NK-92 (cell line): ENCODE measurements around the gene PACS1.
A peak's percentile ranks its signal among the peaks of the same experiment; 100 is the strongest.
"Not testable (repeated sequence)": the region's sequence is repeated elsewhere in the genome, so short reads cannot be mapped to it uniquely, and the experiment has no call there.

Experiments used
- DNase-seq: peaks from one replicate; lab custom pipeline; 2025; ENCODE audit not compliant: unreplicated experiment; lab: John Stamatoyannopoulos, UW

PACS1 gene

DNA sequence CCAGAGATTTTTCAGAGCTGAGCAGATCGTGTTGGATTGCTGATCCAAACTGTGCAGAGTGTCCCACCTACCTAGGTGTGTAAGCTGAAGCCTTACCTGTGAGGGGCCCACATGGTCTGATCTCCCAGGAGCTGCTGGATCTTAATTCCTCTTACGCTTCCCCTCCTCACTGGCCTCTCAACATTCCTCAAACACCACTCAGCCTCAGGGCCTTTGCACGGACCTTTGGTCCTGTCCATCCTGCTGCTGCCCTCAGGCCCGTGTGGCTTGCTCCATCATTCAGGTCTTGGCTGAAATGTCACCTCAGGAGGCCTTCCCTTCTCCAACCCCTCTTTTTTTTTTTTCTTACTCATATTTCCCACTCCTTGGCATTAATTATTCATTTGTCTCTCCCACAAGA, 177.2 kb downstream of the PACS1 start:
- no peak for DNase-seq

DNA sequence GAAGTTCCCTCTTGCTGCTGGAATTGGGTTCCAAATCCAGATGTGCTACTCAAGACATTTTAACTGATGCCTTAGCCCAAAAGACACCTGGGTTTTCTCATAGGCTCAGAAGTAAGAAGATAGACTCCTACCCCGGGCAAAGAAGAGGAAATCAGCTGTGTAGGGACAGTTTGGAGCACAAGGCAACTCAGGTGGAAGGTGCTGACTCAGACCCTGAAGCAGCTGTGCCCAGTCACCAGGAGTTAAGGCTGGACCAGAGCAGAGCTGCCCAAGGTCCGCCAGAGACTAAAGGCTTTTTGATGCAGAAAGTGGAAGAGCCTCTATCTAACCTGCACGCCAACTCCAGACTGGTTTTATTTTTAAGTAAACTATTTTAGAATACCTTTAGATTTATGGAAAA, 177.7 kb downstream of the PACS1 start:
- DNase-seq, result no peak

DNA sequence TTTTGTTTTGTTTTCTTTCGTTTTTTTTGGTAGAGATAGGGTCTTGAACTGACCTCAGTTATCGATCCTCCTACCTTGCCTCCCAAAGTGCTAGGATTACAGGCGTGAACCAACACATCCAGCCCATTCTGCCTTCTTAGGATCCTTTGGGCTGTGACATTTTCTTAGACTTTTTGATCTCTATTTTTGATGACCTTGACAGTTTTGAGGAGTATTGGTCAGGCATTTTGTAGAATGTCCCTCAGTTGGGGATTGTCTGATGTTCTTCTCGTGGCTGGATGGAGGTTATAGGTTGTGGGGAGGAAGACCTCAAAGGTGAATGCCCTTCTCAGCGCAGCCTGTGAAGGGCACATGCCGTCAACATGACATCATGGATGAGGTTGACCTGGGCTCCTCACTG, 178.8 kb downstream of the PACS1 start:
- no peak for DNase-seq

DNA sequence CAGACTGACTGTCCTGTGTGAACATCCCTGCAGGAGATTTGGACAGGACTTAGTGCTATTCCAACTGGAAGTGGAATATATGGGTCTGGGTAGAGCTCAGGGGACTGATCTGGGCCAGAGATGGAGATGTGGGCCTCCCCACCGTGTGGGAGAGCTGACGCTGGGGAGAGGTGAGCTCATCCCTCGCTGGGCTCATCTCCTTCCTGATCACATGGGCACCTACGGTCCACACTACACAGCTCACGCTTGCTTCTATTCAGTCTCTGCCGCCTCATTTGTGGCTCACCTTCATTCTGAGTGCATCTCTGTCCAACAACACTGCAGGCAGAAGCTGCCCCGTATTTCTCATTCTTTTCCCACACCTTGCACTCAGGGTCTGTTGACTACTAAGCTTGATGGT, 181.7 kb downstream of the PACS1 start:
- no peak for DNase-seq

DNA sequence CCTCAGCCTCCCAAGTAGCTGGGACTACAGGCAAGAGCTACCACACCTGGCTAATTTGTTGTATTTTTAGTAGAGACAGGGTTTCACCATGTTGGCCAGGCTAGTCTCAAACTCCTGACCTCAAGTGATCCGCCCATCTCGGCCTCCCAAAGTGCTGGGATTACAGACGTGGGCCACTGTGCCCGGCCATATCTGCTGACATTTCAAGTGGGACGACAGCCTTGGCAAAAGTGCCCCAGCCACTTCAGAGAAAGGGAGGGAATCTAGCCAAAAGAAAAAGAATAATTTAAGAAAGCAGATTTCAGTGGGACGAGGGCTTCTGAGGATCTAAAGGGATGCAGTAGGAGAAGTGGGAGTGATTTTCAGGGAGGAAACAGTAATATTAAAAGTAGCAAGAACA, 183.0 kb downstream of the PACS1 start:
- not testable (repeated sequence) for DNase-seq

DNA sequence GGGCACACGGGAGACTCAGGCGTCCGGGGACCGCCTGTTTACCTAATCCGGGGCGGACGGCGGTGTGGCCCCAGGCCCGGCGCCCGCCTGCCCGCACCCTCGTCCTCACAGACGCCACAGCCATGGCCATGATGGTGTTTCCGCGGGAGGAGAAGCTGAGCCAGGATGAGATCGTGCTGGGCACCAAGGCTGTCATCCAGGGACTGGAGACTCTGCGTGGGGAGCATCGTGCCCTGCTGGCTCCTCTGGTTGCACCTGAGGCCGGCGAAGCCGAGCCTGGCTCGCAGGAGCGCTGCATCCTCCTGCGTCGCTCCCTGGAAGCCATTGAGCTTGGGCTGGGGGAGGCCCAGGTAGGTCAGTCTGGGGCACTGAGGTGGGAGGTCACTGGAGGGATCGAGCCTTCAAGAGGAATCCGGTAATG, 188.4 kb downstream of the PACS1 start:
- DNase-seq, result no peak

DNA sequence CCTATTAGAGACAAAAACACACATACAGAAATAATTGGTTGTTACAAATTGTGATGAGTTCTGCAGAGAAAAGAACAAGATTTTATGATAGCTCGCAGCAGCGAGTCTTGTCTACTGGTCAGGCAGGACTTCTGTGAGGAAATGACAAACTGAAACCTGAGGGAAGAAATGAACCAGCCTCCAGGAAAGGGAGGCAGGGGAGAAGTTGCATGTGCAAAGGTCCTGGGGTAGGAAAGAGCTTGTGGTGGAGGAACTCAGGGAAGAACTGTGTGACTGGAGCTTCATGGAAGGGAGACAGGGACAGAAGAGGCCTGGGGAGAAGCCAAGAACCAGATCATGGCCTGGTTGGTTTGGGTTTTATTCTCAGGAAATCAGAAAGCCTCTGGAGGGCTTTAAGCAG, 189.2 kb downstream of the PACS1 start:
- DNase-seq, result no peak

DNA sequence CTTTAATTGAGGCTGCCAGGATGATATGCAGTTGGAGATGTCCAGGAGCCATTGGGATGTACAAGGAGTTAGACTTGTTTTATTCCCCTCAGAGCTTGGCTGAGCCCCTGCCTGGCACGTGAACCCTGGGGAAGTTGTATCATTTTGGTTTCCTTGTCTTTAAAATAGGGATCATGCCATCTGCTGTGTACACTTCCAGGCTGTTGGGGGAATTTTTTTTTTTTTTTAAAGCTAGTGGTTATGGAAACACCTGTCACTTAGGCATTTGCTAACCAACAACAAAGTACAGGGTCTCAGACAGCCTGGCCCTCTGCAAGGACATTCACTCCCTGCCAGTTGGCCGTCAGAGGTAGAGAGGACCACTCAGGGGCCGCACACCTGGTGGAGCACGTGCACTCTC, 189.9 kb downstream of the PACS1 start:
- DNase-seq, result no peak

DNA sequence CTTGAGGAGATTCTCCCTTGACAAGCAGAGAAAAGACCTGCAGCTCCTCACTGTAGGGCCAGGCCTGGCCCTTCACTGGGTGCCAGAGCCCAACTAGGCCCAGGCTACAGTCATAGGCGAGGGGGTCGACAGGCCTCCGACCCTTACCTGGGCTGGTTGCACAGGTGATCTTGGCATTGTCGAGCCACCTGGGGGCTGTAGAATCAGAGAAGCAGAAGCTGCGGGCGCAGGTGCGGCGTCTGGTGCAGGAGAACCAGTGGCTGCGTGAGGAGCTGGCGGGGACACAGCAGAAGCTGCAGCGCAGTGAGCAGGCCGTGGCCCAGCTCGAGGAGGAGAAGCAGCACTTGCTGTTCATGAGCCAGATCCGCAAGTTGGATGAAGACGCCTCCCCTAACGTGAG, 191.5 kb downstream of the PACS1 start:
- DNase-seq, result no peak

DNA sequence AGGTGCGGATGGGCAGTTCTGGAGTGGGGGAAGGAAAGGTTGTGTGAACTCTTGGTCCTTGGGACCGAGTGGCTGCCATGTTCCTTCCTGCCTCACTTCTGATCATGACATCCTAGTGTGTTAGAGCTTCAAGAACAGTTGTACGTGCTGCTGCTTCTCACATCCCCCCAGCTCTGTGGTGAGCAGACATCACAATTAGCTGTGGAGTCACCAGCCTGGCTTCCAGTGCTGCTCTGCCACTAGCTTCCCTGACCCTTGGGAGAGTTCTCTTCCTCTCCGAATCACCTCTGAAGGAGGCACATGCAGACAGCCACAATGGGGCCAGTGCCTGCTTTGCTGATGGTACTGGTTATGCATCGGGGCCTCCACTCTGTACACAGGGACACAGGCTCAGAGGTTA, 192.1 kb downstream of the PACS1 start:
- no peak for DNase-seq

DNA sequence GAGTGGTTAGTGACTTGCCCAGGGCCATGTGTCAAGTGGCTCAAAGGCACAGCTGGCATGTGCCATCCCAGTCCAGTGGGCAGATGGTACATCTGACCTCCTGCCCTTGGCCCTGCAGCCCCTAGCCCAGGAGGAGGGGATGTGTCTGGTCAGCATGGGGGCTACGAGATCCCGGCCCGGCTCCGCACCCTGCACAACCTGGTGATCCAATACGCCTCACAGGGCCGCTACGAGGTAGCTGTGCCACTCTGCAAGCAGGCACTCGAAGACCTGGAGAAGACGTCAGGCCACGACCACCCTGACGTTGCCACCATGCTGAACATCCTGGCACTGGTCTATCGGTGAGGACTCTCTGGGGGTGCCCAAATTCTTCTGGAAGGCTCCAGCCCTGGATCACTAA, 192.6 kb downstream of the PACS1 start:
- DNase-seq, result no peak

DNA sequence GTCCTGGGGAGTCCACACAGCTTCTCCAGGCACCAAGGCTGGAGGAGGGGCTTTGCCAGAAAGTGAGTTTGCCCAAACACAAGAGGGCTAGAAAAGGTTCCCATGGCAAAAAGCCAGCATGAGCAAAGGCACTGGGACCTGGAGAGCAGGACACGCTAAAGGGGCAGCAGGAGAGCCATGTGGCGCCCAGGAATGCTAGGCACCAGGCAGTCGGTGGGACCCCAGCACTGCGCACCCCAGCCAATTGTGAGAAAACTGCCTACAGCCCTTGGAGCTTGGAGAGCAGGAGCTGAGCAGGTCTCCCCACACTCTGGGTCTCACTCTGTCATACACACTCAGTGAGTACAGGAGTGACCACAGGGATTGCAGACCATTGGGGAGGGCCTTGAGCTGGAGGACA, 193.2 kb downstream of the PACS1 start:
- no peak for DNase-seq

DNA sequence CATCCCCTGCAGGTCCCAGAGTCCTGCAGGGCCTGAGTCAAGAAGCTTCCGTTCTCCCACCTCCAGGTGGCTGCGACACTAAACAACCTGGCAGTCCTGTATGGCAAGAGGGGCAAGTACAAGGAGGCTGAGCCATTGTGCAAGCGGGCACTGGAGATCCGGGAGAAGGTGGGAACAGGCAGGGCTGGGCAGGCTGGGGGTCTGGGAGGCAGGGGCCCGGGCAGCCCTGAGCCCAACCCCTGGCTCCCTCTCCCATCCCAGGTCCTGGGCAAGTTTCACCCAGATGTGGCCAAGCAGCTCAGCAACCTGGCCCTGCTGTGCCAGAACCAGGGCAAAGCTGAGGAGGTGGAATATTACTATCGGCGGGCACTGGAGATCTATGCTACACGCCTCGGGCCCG, 193.7 kb downstream of the PACS1 start:
- no peak for DNase-seq

DNA sequence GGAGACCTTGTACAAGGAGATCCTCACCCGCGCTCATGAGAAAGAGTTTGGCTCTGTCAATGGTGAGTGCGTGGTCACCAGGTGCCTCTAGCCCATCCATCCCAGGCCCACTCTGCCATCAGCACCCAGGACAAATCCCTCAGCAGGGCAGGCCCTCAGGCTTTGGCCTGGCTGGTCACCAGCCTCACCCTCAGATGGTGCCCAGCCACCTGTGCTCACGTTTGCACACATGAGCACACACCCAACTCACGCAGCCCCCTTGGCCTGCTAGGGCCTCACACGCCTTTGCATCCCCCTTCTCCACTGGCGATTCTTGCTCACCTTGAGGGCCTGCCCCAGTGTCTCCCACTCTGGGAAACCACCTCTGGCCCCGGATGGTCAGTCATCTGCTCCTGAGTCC, 194.3 kb downstream of the PACS1 start:
- DNase-seq, result no peak

DNA sequence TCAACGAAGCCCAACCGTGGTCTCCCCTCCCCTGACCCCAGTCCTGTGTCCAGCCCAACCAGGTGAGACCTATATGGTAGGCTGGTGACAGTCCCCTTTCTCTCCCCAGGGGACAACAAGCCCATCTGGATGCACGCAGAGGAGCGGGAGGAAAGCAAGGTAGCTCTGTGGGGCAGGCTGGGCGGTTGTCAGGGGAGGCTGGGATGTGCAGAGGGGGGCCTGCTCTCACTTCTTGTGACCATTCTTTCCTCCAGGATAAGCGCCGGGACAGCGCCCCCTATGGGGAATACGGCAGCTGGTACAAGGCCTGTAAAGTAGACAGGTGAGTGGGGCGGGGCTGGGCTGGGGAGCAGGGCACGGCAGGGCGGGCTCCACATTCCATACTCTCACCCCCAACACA, 194.8 kb downstream of the PACS1 start:
- no peak for DNase-seq

DNA sequence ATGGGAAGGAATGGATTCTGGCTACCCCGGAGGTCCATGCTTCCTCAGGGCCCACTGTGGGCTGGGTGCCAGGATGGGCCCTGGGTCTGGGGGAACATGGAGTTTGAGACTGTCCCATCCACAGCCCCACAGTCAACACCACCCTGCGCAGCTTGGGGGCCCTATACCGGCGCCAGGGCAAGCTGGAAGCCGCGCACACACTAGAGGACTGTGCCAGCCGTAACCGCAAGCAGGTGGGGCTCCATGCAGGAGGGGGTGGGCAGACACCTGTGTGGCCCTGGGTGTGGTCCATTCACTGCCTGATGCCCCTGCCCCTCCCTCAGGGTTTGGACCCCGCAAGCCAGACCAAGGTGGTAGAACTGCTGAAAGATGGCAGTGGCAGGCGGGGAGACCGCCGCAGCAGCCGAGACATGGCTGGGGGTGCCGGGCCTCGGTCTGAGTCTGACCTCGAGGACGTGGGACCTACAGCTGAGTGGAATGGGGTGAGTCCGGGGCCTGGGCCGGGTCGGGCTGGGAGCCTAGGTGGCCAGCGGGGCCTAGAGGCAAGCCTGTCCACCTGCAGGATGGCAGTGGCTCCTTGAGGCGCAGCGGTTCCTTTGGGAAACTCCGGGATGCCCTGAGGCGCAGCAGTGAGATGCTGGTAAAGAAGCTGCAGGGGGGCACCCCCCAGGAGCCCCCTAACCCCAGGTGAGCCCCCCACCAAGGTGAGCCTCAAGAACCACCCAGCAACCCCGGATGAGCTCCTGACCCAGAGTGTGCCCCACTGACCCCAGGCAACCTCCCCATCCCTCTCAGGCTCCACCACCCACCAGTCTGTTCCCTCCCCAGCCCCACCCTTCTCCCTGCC, 195.7 kb downstream of the PACS1 start:
- no peak for DNase-seq

DNA sequence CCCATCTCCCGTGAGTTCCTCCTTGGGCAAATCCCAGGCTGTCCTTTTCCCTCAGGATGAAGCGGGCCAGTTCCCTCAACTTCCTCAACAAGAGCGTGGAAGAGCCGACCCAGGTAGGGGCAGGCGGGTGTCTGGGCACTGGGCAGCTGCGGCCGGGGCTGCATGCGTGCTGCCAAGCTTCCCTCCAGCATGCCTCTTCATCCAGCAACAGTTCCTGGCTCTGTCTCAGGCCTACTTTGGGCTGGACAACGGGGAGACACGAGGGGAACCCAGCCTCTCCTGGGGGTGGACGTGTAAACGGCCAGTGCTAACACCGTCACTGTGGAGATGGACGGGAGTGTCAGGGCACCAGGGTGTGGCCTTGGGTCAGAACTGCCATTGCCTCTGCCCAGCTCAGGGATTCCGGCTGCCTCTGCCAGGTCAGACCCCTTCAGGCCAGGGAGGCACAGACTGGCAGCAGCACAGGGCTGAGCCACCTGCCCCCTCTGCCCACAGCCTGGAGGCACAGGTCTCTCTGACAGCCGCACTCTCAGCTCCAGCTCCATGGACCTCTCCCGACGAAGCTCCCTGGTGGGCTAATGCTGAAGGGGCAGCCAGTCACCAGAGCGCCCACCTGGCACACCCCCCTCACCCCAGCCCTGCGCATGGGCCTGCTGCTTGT, 196.4 kb downstream of the PACS1 start:
- no peak for DNase-seq

DNA sequence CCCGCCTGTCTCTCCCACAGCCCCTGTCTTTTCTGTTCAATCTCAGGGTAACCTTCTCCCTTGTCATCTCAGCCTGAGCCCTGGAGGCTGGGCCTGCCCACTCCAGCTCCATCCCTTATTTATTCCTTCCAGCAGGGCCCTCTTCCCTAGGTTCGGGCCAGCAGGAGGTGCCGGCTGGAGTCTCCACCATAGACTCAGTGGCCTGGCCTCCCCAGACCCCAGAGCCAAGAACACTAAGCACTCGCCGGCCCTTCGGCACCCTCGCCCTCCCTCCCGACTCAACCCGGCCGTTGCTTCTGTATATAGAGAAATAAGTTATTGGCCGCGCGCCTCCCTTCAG, 196.9 kb downstream of the PACS1 start:
- DNase-seq, result no peak

DNA sequence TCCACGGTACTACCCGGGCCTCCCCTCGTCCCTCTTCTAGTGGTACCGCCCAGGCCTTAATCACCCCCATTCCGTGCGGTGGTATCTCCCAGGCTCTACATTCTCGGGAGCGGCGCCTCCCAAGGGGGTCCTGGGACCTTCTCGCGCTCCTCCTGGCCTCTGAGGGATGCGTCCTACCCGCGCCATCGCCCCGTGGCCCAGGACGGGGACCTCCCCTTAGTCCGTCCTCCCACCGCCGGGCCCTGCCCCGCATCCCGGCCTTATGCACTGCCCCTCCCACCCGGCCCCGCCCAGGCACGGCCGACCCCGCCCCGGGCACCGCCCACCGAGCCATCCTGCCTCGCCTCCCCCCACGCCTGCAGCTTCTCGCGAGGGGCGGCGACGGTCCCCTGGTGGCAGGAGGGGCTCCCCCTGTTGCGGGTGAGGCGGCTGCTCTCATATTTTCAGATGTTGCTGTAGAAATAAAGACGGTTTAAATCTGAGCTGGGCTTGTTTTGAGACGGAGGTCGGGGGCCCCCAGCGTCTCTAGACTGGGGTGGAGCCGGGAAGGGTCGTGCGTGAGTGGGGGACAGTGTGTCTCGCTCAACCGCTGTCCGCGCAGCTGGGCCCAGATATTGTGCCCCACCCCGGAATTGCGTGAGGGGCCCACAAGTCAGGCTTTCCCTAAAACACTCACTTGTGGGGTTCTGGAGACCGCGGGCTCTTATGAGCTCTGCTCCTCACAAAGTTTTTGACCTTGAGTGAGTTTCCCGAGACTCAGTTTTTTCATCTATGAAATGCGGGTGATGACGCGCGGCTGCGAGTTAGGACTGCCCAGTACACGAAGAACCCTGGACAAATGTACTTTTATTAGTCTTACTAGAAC, 197.5 kb downstream of the PACS1 start:
- peak; percentile 54 for DNase-seq

DNA sequence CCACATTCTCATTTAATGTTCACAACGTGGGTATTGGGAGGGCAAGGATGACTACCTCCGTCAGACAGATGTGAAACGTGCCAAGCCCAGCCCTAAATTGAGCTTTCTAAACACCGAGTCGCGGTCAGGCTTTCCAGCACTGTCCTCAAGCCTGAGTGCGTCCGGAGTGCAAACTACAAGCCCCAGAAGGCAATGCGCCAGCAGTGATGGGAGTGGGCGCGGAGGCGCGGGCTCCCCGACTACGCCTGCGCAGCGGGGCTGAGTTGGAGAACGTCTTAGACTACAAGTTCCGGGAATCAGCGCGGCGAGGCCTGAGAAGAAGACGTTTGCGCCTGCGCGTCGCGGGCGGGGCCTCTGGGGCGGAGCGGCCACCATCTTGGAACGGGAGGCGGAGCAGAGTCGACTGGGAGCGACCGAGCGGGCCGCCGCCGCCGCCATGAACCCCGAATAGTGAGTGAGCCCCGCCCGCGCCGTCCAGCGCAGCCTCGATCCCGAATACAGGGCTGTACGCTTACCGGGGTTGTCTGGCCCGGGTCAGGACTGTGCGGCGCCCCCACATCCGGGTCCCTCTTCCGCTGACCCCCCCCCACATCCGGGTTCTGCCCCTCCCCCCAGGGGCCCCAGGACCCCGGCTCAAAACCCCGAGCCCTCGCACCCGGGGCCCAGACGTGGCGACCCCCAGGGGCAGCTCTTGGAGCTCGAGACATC, 198.3 kb downstream of the PACS1 start, which contains the start of gene RAB1B:
RAB1B (plus strand) TSS at position 396 of the 708 bp plus-strand sequence; CDS start at position 437, 41 bp downstream.
- peak; percentile 97 for DNase-seq
